B cell (primary cell): ENCODE measurements around the gene SPATA25. TPM values are rescaled to one million over a fixed set of nuclear protein-coding genes. Genes with fewer than 3 reads are reported as not detected.

ENCODE experiments used
- ATAC-seq: fragments of 200-7000 bp; cut with Tn5 transposase; one replicate; pipeline ENCODE4 v1.10.0; 2021; ENCODE audit warnings: low read depth, mild to moderate bottlenecking, moderate number of reproducible peaks, moderate library complexity
- CTCF ChIA-PET: fragments of 350-600 bp; sonication (Branson Sonifier 250); formaldehyde crosslinking; loops from one replicate; lab custom pipeline; 2021; ENCODE audit warnings: antibody characterized with exemption, inconsistent platforms; lab: Charles Lee
- POLR2A ChIA-PET: fragments of 350-600 bp; sonication (Branson Sonifier 250); formaldehyde crosslinking; loops from one replicate; lab custom pipeline; 2021; ENCODE audit warnings: antibody characterized with exemption; lab: Charles Lee
- DNase-seq: peaks from one replicate; pipeline ENCODE4 v3.0.0; 2013
- H2AFZ ChIP-seq: 2 replicates; pipeline ENCODE4 v1.6.1; 2012; ENCODE audit warnings: mild to moderate bottlenecking, low read depth, low read length; ENCODE audit not compliant: insufficient read depth, poor library complexity, severe bottlenecking
- H3K27ac ChIP-seq, 2 donors: 1 replicate in 1 of 2; 2 replicates in 1 of 2; pipeline ENCODE4 v1.5.1; 2012 to 2013; ENCODE audit warnings: low read length in 2 of 2, mild to moderate bottlenecking in 2 of 2, moderate library complexity in 1 of 2
- H3K27me3 ChIP-seq, 4 experiments: fragments of 200-600 bp in 1 of 4; sonication (generic) in 1 of 4; replicated peaks in 1 of 4; 1 replicate in 2 of 4; 2 replicates in 2 of 4; pipeline versions ENCODE4 v1.6.1 to v1.7.0; 2013 to 2016; ENCODE audit warnings: low read length in 3 of 4, mild to moderate bottlenecking in 2 of 4, mixed read lengths in 1 of 4, moderate library complexity in 1 of 4; ENCODE audit not compliant: insufficient read depth in 4 of 4, control insufficient read depth in 3 of 4; ENCODE audit errors: control extremely low read depth in 1 of 4
- H3K36me3 ChIP-seq, 2 experiments: replicated peaks in 1 of 2; 1 replicate in 1 of 2; 2 replicates in 1 of 2; pipeline versions ENCODE4 v1.6.1 to v1.7.1; 2013; ENCODE audit warnings: low read length in 1 of 2; ENCODE audit not compliant: insufficient read depth in 2 of 2, control insufficient read depth in 1 of 2; ENCODE audit errors: control extremely low read depth in 1 of 2, extremely low read depth in 1 of 2
- H3K4me1 ChIP-seq, 2 donors: fragments of 200-600 bp in 1 of 2; sonication (generic) in 1 of 2; 1 replicate in 1 of 2; 2 replicates in 1 of 2; pipeline versions ENCODE4 v1.5.1 to v1.6.1; 2013 to 2017; ENCODE audit warnings: low read length in 2 of 2; ENCODE audit not compliant: control insufficient read depth in 2 of 2, insufficient read depth in 2 of 2
- H3K4me2 ChIP-seq: replicated peaks from 2 replicates; pipeline ENCODE3; 2012; ENCODE audit warnings: mild to moderate bottlenecking, low read depth, low read length; ENCODE audit not compliant: poor library complexity, severe bottlenecking
- H3K4me3 ChIP-seq, 5 experiments: fragments of 200-600 bp in 1 of 5; sonication (generic) in 1 of 5; 1 replicate in 3 of 5; 2 replicates in 2 of 5; pipeline versions ENCODE4 v1.5.1 to v1.7.0; 2011 to 2016; ENCODE audit warnings: low read length in 4 of 5, mild to moderate bottlenecking in 4 of 5, low read depth in 2 of 5, control low read depth in 1 of 5, moderate library complexity in 1 of 5; ENCODE audit not compliant: insufficient read depth in 1 of 5; ENCODE audit errors: control extremely low read depth in 1 of 5, extremely low read depth in 1 of 5
- H3K79me2 ChIP-seq: fragments of 200-600 bp; sonication (generic); one replicate; pipeline ENCODE4 v1.6.0; 2016; ENCODE audit warnings: low read length; ENCODE audit not compliant: control insufficient read depth, insufficient read depth
- H3K9ac ChIP-seq: fragments of 200-600 bp; sonication (generic); 2 replicates; pipeline ENCODE4 v1.6.1; 2017; ENCODE audit warnings: mild to moderate bottlenecking, low read length, moderate library complexity
- H3K9me3 ChIP-seq, 3 donors: one replicate each; pipeline versions ENCODE4 v1.6.1 to v1.7.1; 2013; ENCODE audit warnings: low read length in 2 of 3; ENCODE audit not compliant: control insufficient read depth in 2 of 3, insufficient read depth in 1 of 3; ENCODE audit errors: control extremely low read depth in 1 of 3
- H4K20me1 ChIP-seq: 2 replicates; pipeline ENCODE4 v1.6.0; 2012; ENCODE audit warnings: mild to moderate bottlenecking, low read length; ENCODE audit not compliant: insufficient read depth, control insufficient read depth, poor library complexity, severe bottlenecking
- H3K27ac Mint-ChIP-seq: one replicate; pipeline ENCODE4 v1.8.0; 2021; ENCODE audit warnings: mixed read lengths
- H3K27me3 Mint-ChIP-seq: one replicate; pipeline ENCODE4 v1.8.0; 2021; ENCODE audit warnings: mixed read lengths
- H3K4me1 Mint-ChIP-seq: one replicate; pipeline ENCODE4 v1.8.0; 2021; ENCODE audit warnings: mixed read lengths
- H3K4me3 Mint-ChIP-seq: one replicate; pipeline ENCODE4 v1.8.0; 2021; ENCODE audit warnings: mixed read lengths
- H3K9me3 Mint-ChIP-seq: one replicate; pipeline ENCODE4 v1.8.0; 2022; ENCODE audit warnings: mixed read lengths; ENCODE audit not compliant: insufficient read depth
- CTCF ChIP-seq: fragments of 200-600 bp; IDR thresholded peaks from one replicate; pipeline ENCODE4 v1.8.0; 2022; ENCODE audit warnings: antibody characterized with exemption, mild to moderate bottlenecking
- EZH2 ChIP-seq: IDR thresholded peaks from 2 replicates; pipeline ENCODE4 v1.6.1; 2012; ENCODE audit warnings: borderline replicate concordance, low read depth, mild to moderate bottlenecking, moderate library complexity, low read length; ENCODE audit not compliant: insufficient read depth, poor library complexity, severe bottlenecking
- WGBS: methylation state at CpG from one replicate; pipeline ENCODE4 v1.1.5; 2013; ENCODE audit warnings: missing lambda C conversion rate; ENCODE audit not compliant: insufficient coverage; 5-methylcytosine and 5-hydroxymethylcytosine counted together
- intact Hi-C: fragments of 100-400 bp; cut with micrococcal nuclease; formaldehyde crosslinking; loops from one replicate; pipeline ENCODE4 v1.10.0; 2022
- polyA plus RNA-seq: library from polyadenylated mRNA; depleted of rRNA; stranded (reverse); fragments of >200 nt; gene quantifications from 2 replicates; pipeline ENCODE4 v1.2.3, GENCODE V29; 2012
- total RNA-seq, 2 donors: library from RNA; stranded (reverse); fragments of 120-200 nt in 1 of 2; gene quantifications; 1 replicate in 1 of 2; 2 replicates in 1 of 2; pipeline versions ENCODE4 v1.2.3 to v1.2.4, GENCODE V29; 2013 to 2022

The SPATA25 gene
- total and polyA plus RNA-seq, 2 donors (not counting 1 experiment from before 2014, with no cell fraction given): 2.5 to 2.9 TPM

GRCh38 chr20:45843506-45843905, 43.9 kb downstream of the SPATA25 start:
- no peak overlapping the region for H3K4me3 Mint-ChIP-seq
- no peak overlapping the region for H3K4me2 ChIP-seq

More at GRCh38 chr20:45843506-45843905, 43.9 kb downstream of the SPATA25 start:
- POLR2A ChIA-PET: no interaction called here
- CTCF ChIA-PET: no interaction called here
- no peak overlapping the region for H3K27ac Mint-ChIP-seq
- H3K9me3 ChIP-seq: no peaks in the 10 kb centered on the region
- H2AFZ ChIP-seq: no peak overlapping the region
- ATAC-seq (no peak), DNase-seq (no peak)
- no peaks in the 10 kb centered on the region for H3K27me3 Mint-ChIP-seq
- TF ChIP-seq EZH2: no peak
- TF ChIP-seq CTCF: no peak
- H3K36me3 ChIP-seq: peaks cover 13 to 57% of the 10 kb centered on the region in 2 experiments
- no peak overlapping the region for H3K9ac ChIP-seq
- H3K27me3 ChIP-seq: no peaks in the 10 kb centered on the region
- peaks cover 14 to 21% of the 10 kb centered on the region in 2 donors for H3K4me1 ChIP-seq
- H3K9me3 Mint-ChIP-seq: no peaks in the 10 kb centered on the region
- peaks cover 18% of the 10 kb centered on the region for H3K4me1 Mint-ChIP-seq
- intact Hi-C loops: no loop called here
- no peak overlapping the region for H3K4me3 ChIP-seq
- H3K27ac ChIP-seq: no peak overlapping the region
- no peaks in the 10 kb centered on the region for H3K79me2 ChIP-seq
- WGBS: 97% methylated on average over 13 of the region's 14 CpGs
- H4K20me1 ChIP-seq: no peaks in the 10 kb centered on the region
